Karpas-422 (cell line): ENCODE data around the gene ORC1. TPM values are rescaled to one million over a fixed set of nuclear protein-coding genes. Genes with fewer than 3 reads are reported as not detected.

Source experiments
- DNase-seq: peaks from one replicate; pipeline ENCODE4 v3.0.0-alpha.2; 2015
- H2AFZ ChIP-seq: fragments of 200-600 bp; sonication (generic); 2 replicates; pipeline ENCODE4 v1.6.1; 2014; ENCODE audit warnings: antibody characterized with exemption, low read length, mixed read lengths
- H3K27ac ChIP-seq: fragments of 200-600 bp; sonication (generic); 2 replicates; pipeline ENCODE4 v1.5.1; 2014; ENCODE audit warnings: mild to moderate bottlenecking, low read length, moderate library complexity
- H3K27me3 ChIP-seq: fragments of 200-600 bp; sonication (generic); 2 replicates; pipeline ENCODE4 v1.6.1; 2014; ENCODE audit warnings: low read length, mixed read lengths
- H3K36me3 ChIP-seq: fragments of 200-600 bp; sonication (generic); 2 replicates; pipeline ENCODE4 v1.6.1; 2014; ENCODE audit warnings: low read length, mixed read lengths; ENCODE audit not compliant: insufficient read depth
- H3K4me1 ChIP-seq: fragments of 200-600 bp; sonication (generic); 2 replicates; pipeline ENCODE4 v1.6.1; 2014; ENCODE audit warnings: mild to moderate bottlenecking, low read length, mixed read lengths
- H3K4me2 ChIP-seq: fragments of 200-600 bp; sonication (generic); 2 replicates; pipeline ENCODE4 v1.6.1; 2014; ENCODE audit warnings: low read length, low read depth, mild to moderate bottlenecking; ENCODE audit not compliant: poor library complexity, severe bottlenecking
- H3K4me3 ChIP-seq: fragments of 200-600 bp; sonication (generic); 2 replicates; pipeline ENCODE4 v1.5.1; 2014; ENCODE audit warnings: mild to moderate bottlenecking, antibody characterized with exemption, low read length, mixed read lengths
- H3K79me2 ChIP-seq: fragments of 200-600 bp; sonication (generic); 2 replicates; pipeline ENCODE4 v1.6.1; 2014; ENCODE audit warnings: mild to moderate bottlenecking, low read length, mixed read lengths
- H3K9ac ChIP-seq: fragments of 200-600 bp; sonication (generic); 2 replicates; pipeline ENCODE4 v1.6.0; 2014; ENCODE audit warnings: low read length
- H3K9me2 ChIP-seq: fragments of 200-600 bp; sonication (generic), shearing (Covaris generic); replicated peaks from 2 replicates; pipeline ENCODE4 v1.6.0; 2014; ENCODE audit warnings: mild to moderate bottlenecking, low read length, moderate library complexity; ENCODE audit not compliant: insufficient read depth
- H3K9me3 ChIP-seq: fragments of 300-700, 200-600 bp; sonication (generic); 2 replicates; pipeline ENCODE4 v1.6.1; 2014; ENCODE audit warnings: low read length, mixed read lengths
- H4K20me1 ChIP-seq: fragments of 200-600 bp; sonication (generic); 2 replicates; pipeline ENCODE4 v1.6.1; 2014; ENCODE audit warnings: mild to moderate bottlenecking, antibody characterized with exemption, low read length, low read depth; ENCODE audit not compliant: insufficient read depth
- total RNA-seq: library from RNA; depleted of rRNA; stranded (reverse); fragments of >200 nt; shearing (Covaris generic); gene quantifications from 2 replicates; pipeline ENCODE4 v1.2.3, GENCODE V29; 2014; ENCODE audit warnings: low replicate concordance

Gene ORC1
- total RNA-seq, 1 experiment from 2014 or later = 14.6 TPM

DNA sequence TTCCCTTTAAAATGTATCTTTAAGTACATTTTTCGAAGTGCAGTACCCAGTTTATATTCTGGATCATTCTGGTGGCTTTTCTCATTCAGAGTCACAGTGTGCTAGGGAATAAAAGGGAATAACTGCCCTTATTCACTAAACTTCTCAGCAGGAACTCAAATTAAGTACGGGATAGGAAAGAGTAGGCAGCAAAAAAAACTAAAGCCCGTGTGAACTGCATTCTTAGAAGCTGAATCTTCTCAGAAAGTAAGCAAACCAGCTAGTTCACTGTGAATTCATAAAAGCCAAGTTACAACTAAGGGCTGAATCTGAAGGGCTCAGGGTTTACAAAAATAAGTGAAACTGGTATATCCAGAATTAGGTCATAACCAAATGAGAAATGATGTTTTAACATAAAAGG lies 22.1 kb upstream of the ORC1 start:
- H3K4me2 ChIP-seq = no peak overlapping the region
- H3K9me3 ChIP-seq = no peaks in the 10 kb centered on the region
- peaks cover 31% of the 10 kb centered on the region; the same call in 1 of the 2 replicates for H3K36me3 ChIP-seq
- no peaks in the 10 kb centered on the region for H3K27me3 ChIP-seq
- peaks cover 4% of the 10 kb centered on the region for H3K79me2 ChIP-seq
- no peaks in the 10 kb centered on the region for H4K20me1 ChIP-seq
- H3K27ac ChIP-seq = no peak overlapping the region
- no peak overlapping the region for H3K9ac ChIP-seq
- H2AFZ ChIP-seq = no peak overlapping the region
- H3K4me1 ChIP-seq = no peaks in the 10 kb centered on the region
- H3K9me2 ChIP-seq = no peaks in the 10 kb centered on the region
- no peak overlapping the region for H3K4me3 ChIP-seq
- no peak for DNase-seq

DNA sequence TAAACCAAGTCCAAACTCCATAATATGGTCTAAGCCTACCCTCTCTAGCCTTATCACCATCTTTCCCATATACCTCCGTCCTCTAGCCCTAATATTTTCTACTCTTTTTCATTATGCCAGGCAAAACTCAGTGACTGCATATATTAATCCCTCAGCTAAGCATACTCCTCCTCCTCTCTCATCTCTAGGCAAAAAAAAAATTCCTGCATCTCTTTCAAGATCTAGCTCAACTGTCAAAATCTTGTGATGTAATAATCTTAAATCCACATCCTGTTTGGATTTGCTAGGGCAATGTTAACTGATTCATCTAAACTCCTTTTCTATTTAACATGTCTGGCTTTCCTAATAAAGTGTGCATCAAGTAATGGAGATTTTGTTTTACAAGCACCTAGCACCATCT lies 20.6 kb upstream of the ORC1 start:
- no peak overlapping the region for H3K4me2 ChIP-seq
- no peak overlapping the region for H3K4me3 ChIP-seq
- no peaks in the 10 kb centered on the region for H3K9me2 ChIP-seq
- H3K4me1 ChIP-seq = no peaks in the 10 kb centered on the region
- H3K79me2 ChIP-seq = peaks cover 7% of the 10 kb centered on the region
- no peak overlapping the region for H2AFZ ChIP-seq
- H4K20me1 ChIP-seq = no peaks in the 10 kb centered on the region
- H3K27ac ChIP-seq = no peak overlapping the region
- peaks cover 35% of the 10 kb centered on the region; the same call in 1 of the 2 replicates for H3K36me3 ChIP-seq
- H3K27me3 ChIP-seq = no peaks in the 10 kb centered on the region
- H3K9me3 ChIP-seq = no peaks in the 10 kb centered on the region
- no peak for DNase-seq
- H3K9ac ChIP-seq = no peak overlapping the region

DNA sequence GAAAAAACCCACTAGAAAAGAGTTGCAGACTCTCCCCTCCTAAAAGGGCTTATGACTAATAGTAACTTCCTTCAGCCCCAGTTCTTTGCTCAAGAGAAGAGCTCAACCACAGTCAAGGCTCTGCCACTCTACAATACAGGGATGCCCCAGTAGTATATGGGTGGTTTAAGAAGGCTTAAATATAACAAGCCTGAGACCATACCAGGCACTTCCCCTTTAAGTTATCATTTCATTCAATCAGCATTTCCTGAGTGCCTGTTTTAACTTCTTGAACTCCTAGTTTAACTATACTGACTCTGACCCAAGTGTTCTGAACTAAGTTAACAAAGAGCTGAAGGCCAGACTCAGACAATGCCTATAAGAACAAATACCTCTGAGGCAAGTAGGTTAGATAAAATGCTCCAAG lies 20.0 kb upstream of the ORC1 start:
- no peak for DNase-seq
- Histone ChIP-seq H3K9ac (no peak overlapping the region), H3K9me3 (no peaks in the 10 kb centered on the region), H3K9me2 (no peaks in the 10 kb centered on the region), H3K27me3 (no peaks in the 10 kb centered on the region), H3K4me3 (no peak overlapping the region), H3K4me1 (no peaks in the 10 kb centered on the region), H3K36me3 (peaks cover 36% of the 10 kb centered on the region; the same call in 1 of the 2 replicates), H3K27ac (no peak overlapping the region), H4K20me1 (no peaks in the 10 kb centered on the region), H3K79me2 (peaks cover 7% of the 10 kb centered on the region), H2AFZ (no peak overlapping the region), H3K4me2 (no peak overlapping the region)

DNA sequence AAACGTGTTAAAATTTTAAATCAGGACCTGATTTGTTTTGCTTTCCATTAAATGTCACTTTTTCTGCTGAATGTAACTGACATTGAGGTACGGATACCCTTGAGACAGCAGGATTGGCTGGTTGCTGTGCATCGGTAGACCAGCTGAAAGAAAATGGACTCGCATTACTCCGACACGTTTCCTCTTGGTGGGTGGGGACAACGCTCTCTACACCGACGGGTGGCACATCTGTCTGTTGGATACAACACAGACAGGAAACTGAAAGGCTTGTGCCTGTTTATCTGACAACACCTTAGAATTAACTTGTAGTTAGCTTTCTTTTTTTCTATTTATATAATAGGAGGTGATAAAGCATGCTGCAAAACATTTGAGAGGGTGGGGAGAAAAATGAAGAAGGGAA lies 19.5 kb upstream of the ORC1 start:
- Histone ChIP-seq H3K27ac (no peak overlapping the region), H3K4me2 (no peak overlapping the region), H2AFZ (no peak overlapping the region), H3K36me3 (peaks cover 36% of the 10 kb centered on the region; the same call in 1 of the 2 replicates), H3K9ac (no peak overlapping the region), H3K9me2 (no peaks in the 10 kb centered on the region), H3K4me1 (no peaks in the 10 kb centered on the region), H4K20me1 (no peaks in the 10 kb centered on the region), H3K4me3 (no peak overlapping the region), H3K27me3 (no peaks in the 10 kb centered on the region), H3K9me3 (no peaks in the 10 kb centered on the region), H3K79me2 (peaks cover 7% of the 10 kb centered on the region)
- DNase-seq = no peak

DNA sequence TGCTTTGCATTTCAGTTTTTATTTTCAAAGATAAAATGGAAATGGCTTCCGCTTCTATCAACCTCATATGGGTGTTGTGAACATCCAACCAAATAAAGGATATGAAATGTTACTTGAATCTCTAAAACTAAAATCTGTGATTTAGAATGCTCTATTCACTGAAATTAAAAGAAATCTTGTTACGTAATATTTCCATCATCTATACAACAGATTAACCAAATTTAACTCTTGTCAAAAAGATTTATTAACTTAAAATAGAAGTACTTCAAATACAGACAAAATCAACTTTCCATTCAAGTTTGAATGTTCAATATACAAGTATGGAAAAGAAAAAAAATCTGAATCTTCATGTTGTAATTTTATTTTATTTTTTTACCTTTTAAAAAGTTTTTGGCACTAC lies 18.8 kb upstream of the ORC1 start:
- no peak for DNase-seq
- Histone ChIP-seq H3K9me2 (no peaks in the 10 kb centered on the region), H3K79me2 (peaks cover 7% of the 10 kb centered on the region), H3K36me3 (peaks cover 40% of the 10 kb centered on the region; the same call in 1 of the 2 replicates), H3K27ac (no peak overlapping the region), H2AFZ (no peak overlapping the region), H3K9me3 (no peaks in the 10 kb centered on the region), H4K20me1 (no peaks in the 10 kb centered on the region), H3K9ac (no peak overlapping the region), H3K27me3 (no peaks in the 10 kb centered on the region), H3K4me3 (no peak overlapping the region), H3K4me1 (no peaks in the 10 kb centered on the region), H3K4me2 (no peak overlapping the region)

DNA sequence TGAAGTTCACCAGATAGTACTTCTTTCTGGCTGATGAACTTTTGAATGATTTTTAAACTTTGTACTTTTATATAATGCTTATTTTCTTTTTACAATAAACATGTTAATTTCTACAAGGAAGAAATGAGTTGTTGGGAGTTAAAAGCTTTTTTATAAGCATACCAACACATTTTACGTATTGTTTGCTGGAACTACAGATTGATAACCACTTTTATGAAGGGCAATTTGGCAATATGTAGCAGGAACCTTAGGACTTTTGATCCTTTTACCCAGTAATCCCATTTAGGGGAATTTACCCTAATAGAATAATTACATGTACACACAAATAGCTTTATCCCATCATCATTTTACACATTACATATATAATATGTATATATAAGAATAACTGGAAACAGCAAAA lies 16.5 kb upstream of the ORC1 start:
- H3K36me3 ChIP-seq = peaks cover 54% of the 10 kb centered on the region; the same call in 1 of the 2 replicates

DNA sequence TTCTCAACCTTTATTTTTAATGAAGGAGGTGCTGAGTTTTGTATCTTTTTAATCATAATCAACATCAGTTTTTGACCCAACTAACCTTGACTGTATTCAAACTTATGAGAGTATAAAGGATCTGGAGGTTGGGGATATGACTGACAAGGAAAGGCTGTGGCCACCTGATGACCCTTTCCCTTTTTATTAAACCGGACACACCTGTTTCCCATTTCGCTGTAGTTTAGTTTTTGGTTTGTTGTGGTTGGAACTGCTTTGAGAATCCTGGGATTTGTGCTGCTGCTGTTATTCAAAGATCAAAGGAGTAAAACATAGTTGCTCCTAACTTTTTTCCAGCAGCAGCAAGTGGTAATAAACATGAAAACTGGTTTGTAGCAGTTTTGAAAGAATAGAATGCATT lies 12.6 kb upstream of the ORC1 start:
- no peaks in the 10 kb centered on the region for H4K20me1 ChIP-seq
- no peaks in the 10 kb centered on the region for H3K9me2 ChIP-seq
- DNase-seq = no peak
- H3K36me3 ChIP-seq = peaks cover 62% of the 10 kb centered on the region; the same call in 1 of the 2 replicates
- H3K9ac ChIP-seq = no peak overlapping the region
- no peak overlapping the region for H3K4me3 ChIP-seq
- H3K27ac ChIP-seq = no peak overlapping the region
- H3K9me3 ChIP-seq = no peaks in the 10 kb centered on the region
- no peaks in the 10 kb centered on the region for H3K4me1 ChIP-seq
- H3K4me2 ChIP-seq = no peak overlapping the region
- no peaks in the 10 kb centered on the region for H3K27me3 ChIP-seq
- H3K79me2 ChIP-seq = peaks cover 10% of the 10 kb centered on the region
- no peak overlapping the region for H2AFZ ChIP-seq

More for the DNA sequence above, 16.5 kb upstream of the ORC1 start:
- H3K27me3 ChIP-seq = no peaks in the 10 kb centered on the region
- no peak overlapping the region for H2AFZ ChIP-seq
- H4K20me1 ChIP-seq = no peaks in the 10 kb centered on the region
- H3K9me2 ChIP-seq = no peaks in the 10 kb centered on the region
- peaks cover 10% of the 10 kb centered on the region for H3K79me2 ChIP-seq
- no peaks in the 10 kb centered on the region for H3K9me3 ChIP-seq
- H3K4me3 ChIP-seq = no peak overlapping the region
- no peak overlapping the region for H3K9ac ChIP-seq
- no peak overlapping the region for H3K4me2 ChIP-seq
- H3K27ac ChIP-seq = no peak overlapping the region
- no peaks in the 10 kb centered on the region for H3K4me1 ChIP-seq
- no peak for DNase-seq

DNA sequence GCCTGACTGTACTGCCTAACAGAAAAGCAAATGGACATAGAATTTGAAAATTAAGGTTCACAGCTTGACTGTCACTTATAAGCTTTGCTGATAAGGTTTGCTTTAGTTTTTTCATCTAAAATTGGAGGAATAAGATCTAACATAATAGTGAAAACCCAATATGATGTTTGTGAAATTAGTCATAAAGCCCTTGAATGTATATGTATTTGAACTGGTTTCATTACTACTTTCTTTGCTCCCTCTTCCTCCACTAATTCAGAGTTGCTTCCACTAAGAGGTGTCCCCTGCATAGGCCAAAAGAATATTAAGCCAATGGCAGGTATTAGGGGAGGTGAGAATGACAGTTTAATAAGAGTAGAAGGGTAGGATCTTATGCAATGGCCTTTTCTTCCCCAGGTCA lies 10.7 kb upstream of the ORC1 start:
- Histone ChIP-seq H3K9me2 (no peaks in the 10 kb centered on the region), H4K20me1 (no peaks in the 10 kb centered on the region), H3K9ac (no peak overlapping the region), H3K4me3 (no peak overlapping the region), H3K27me3 (no peaks in the 10 kb centered on the region), H3K36me3 (peaks cover 61% of the 10 kb centered on the region), H3K9me3 (no peaks in the 10 kb centered on the region), H3K79me2 (0 out of 2 replicates have a peak, but pooled peaks cover 3% of the 10 kb centered on the region), H3K4me1 (no peaks in the 10 kb centered on the region), H3K27ac (no peak overlapping the region), H3K4me2 (no peak overlapping the region), H2AFZ (no peak overlapping the region)
- DNase-seq = no peak
